DOHH2 (cell line): ENCODE data around the gene SHC3.

Experiments
- H3F3A ChIP-seq: fragments of 200-600 bp; sonication (generic), shearing (Covaris generic); 2 replicates; pipeline ENCODE4 v1.6.0; 2016; ENCODE audit warnings: antibody characterized with exemption, mild to moderate bottlenecking; ENCODE audit not compliant: control insufficient read depth, insufficient read depth
- H3K27ac ChIP-seq: fragments of 200-600 bp; sonication (generic); 2 replicates; pipeline ENCODE4 v1.5.1; 2014; ENCODE audit warnings: low read depth, mild to moderate bottlenecking, low read length, moderate library complexity
- H3K27me3 ChIP-seq: fragments of 200-600 bp; sonication (generic); 2 replicates; pipeline ENCODE4 v1.6.1; 2014; ENCODE audit warnings: mild to moderate bottlenecking, low read length, mixed read lengths; ENCODE audit not compliant: control insufficient read depth
- H3K36me3 ChIP-seq: fragments of 200-600 bp; sonication (generic); 2 replicates; pipeline ENCODE4 v1.6.1; 2014; ENCODE audit warnings: mild to moderate bottlenecking, low read length, moderate library complexity, mixed read lengths; ENCODE audit not compliant: control insufficient read depth
- H3K4me1 ChIP-seq: fragments of 200-600 bp; sonication (generic); 2 replicates; pipeline ENCODE4 v1.6.1; 2014; ENCODE audit warnings: mild to moderate bottlenecking, low read length, mixed read lengths; ENCODE audit not compliant: control insufficient read depth
- H3K4me2 ChIP-seq: fragments of 200-600 bp; sonication (generic); 2 replicates; pipeline ENCODE4 v1.6.0; 2014; ENCODE audit warnings: mild to moderate bottlenecking, low read length, moderate library complexity
- H3K4me3 ChIP-seq: fragments of 200-600 bp; sonication (generic); 2 replicates; pipeline ENCODE4 v1.5.1; 2014; ENCODE audit warnings: mild to moderate bottlenecking, low read length, mixed read lengths
- H3K79me2 ChIP-seq: fragments of 200-600 bp; sonication (generic); 2 replicates; pipeline ENCODE4 v1.6.1; 2014; ENCODE audit warnings: mild to moderate bottlenecking, low read length, mixed read lengths; ENCODE audit not compliant: control insufficient read depth
- H3K9me2 ChIP-seq: fragments of 200-600 bp; sonication (generic); replicated peaks from 2 replicates; pipeline ENCODE4 v1.6.1; 2014; ENCODE audit warnings: mild to moderate bottlenecking, low read length, mixed read lengths; ENCODE audit not compliant: control insufficient read depth
- H3K9me3 ChIP-seq: fragments of 200-600 bp; sonication (generic); 2 replicates; pipeline ENCODE4 v1.6.1; 2014; ENCODE audit warnings: antibody characterized with exemption, low read length, mixed read lengths; ENCODE audit not compliant: control insufficient read depth, insufficient read depth
- H4K20me1 ChIP-seq: fragments of 200-600 bp; sonication (generic); 2 replicates; pipeline ENCODE4 v1.6.0; 2014; ENCODE audit warnings: low read depth, mild to moderate bottlenecking, antibody characterized with exemption, low read length, moderate library complexity; ENCODE audit not compliant: control insufficient read depth, insufficient read depth
- CTCF ChIP-seq: fragments of 200-600 bp; sonication (generic); IDR thresholded peaks from one replicate; pipeline ENCODE4 v1.5.1; 2014; ENCODE audit warnings: antibody characterized with exemption, mild to moderate bottlenecking, low read depth, low read length; ENCODE audit not compliant: poor library complexity, severe bottlenecking
- EZH2phosphoT487 ChIP-seq: fragments of 200-600 bp; sonication (generic); IDR thresholded peaks from 2 replicates; pipeline ENCODE4 v1.6.1; 2017; ENCODE audit warnings: borderline replicate concordance, mild to moderate bottlenecking, antibody characterized with exemption, low read length, moderate library complexity, mixed read lengths

Gene SHC3

GRCh38 chr9:88986776-88987175 is 191.8 kb downstream of the SHC3 start:
- H3K4me1 ChIP-seq = no peaks in the 10 kb centered on the region

DNA sequence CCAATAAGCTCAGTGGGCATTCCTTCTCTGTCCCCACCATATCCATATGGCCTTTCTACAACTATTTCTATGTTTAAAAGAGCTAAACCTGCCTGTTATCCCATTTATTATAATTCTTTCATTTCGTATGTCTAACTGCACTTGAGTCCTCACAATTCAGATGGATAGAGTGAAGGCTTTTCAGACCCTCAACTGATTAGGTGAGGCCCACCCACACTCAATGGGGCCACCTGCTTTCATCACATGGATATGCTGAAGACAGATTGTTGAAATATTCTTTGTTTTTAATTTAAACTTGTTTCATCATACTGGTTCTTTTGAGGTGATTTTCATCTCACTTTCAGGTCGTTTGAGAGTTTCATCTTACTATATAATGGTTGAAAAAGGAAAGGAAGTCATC is 193.0 kb downstream of the SHC3 start:
- no peaks in the 10 kb centered on the region for H3K4me1 ChIP-seq
- no peaks in the 10 kb centered on the region for H3K79me2 ChIP-seq
- no peak overlapping the region for H3K4me3 ChIP-seq
- H3K9me3 ChIP-seq = no peaks in the 10 kb centered on the region; the same call in 1 of the 2 replicates
- no peaks in the 10 kb centered on the region for H3K36me3 ChIP-seq
- H3K27me3 ChIP-seq = no peaks in the 10 kb centered on the region
- TF ChIP-seq EZH2phosphoT487 (no peak), CTCF (no peak)
- no peaks in the 10 kb centered on the region for H4K20me1 ChIP-seq
- H3K4me2 ChIP-seq = no peak overlapping the region
- H3K27ac ChIP-seq = no peak overlapping the region
- H3K9me2 ChIP-seq = no peaks in the 10 kb centered on the region
- H3F3A ChIP-seq = no peaks in the 10 kb centered on the region

More at GRCh38 chr9:88986776-88987175, 191.8 kb downstream of the SHC3 start:
- Histone ChIP-seq H3K36me3 (no peaks in the 10 kb centered on the region), H3K79me2 (no peaks in the 10 kb centered on the region), H3K27ac (no peak overlapping the region), H3K9me3 (no peaks in the 10 kb centered on the region), H3F3A (no peaks in the 10 kb centered on the region), H3K4me2 (no peak overlapping the region), H3K9me2 (no peaks in the 10 kb centered on the region), H4K20me1 (no peaks in the 10 kb centered on the region), H3K27me3 (no peaks in the 10 kb centered on the region), H3K4me3 (no peak overlapping the region)
- no peak for TF ChIP-seq CTCF
- no peak for TF ChIP-seq EZH2phosphoT487

DNA sequence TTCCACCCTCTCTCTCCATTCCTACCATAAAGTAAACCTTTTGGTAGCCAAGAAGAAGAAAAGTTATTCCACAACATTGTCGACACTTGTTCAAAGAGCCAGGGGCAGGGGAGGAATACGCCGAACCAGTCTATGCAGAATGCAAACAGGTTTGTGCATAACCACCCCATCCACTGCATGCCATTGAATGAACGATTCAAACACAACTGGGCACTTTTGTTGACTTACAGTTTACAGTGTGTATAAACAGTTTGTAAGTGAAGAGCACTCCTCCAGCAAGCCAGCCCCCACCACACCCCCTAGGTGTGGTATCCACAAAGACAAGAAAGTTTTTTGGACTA is 194.1 kb downstream of the SHC3 start:
- no peak overlapping the region for H3K4me3 ChIP-seq
- H3K9me3 ChIP-seq = no peaks in the 10 kb centered on the region; the same call in 1 of the 2 replicates
- no peaks in the 10 kb centered on the region for H3K79me2 ChIP-seq
- H3K9me2 ChIP-seq = no peaks in the 10 kb centered on the region
- no peaks in the 10 kb centered on the region for H3F3A ChIP-seq
- H3K27me3 ChIP-seq = no peaks in the 10 kb centered on the region
- H3K36me3 ChIP-seq = no peaks in the 10 kb centered on the region
- H3K4me1 ChIP-seq = no peaks in the 10 kb centered on the region
- TF ChIP-seq CTCF (no peak), EZH2phosphoT487 (no peak)
- H3K4me2 ChIP-seq = no peak overlapping the region
- no peak overlapping the region for H3K27ac ChIP-seq
- H4K20me1 ChIP-seq = no peaks in the 10 kb centered on the region
